ENCODE data around the gene DTNA. TPM values are rescaled to one million over a fixed set of nuclear protein-coding genes. Genes with fewer than 3 reads are reported as not detected.
A peak's percentile ranks its signal among the peaks of the same experiment; 100 is the strongest.

The DTNA gene
- total RNA-seq, 1 experiment from 2014 or later: not detected

- H3F3A ChIP-seq (ENCODE audit: insufficient read depth, low read depth): no peaks in the 10 kb centered on the region
- H3K36me3 ChIP-seq (ENCODE audit: low read depth): no peaks in the 10 kb centered on the region
- BruUV-seq (replicated peaks): no TSS peak
- no peak overlapping the region for H3K4me2 ChIP-seq
- no peaks in the 10 kb centered on the region for H3K79me2 ChIP-seq (ENCODE audit: low read depth)
- no peak overlapping the region for H3K4me3 ChIP-seq
- H3K27ac ChIP-seq: no peak overlapping the region
- no peaks in the 10 kb centered on the region for H3K9me3 ChIP-seq (ENCODE audit: insufficient read depth, low read depth)
- intact Hi-C loops (cut with micrococcal nuclease; ENCODE audit: unreplicated experiment): no loop called here
- TF ChIP-seq EZH2 (IDR thresholded peaks at IDR 0.05; ENCODE audit: low read depth): no peak
- H3K27me3 ChIP-seq (ENCODE audit: insufficient read depth, low read depth): no peaks in the 10 kb centered on the region
- POLR2A ChIA-PET (ENCODE audit: unreplicated experiment): no interaction called here
- no peaks in the 10 kb centered on the region for H3K4me1 ChIP-seq (replicated peaks; ENCODE audit: insufficient read depth)
- no peak for DNase-seq
- no peaks in the 10 kb centered on the region for H3K9me2 ChIP-seq (ENCODE audit: insufficient read depth)
- no peaks in the 10 kb centered on the region for H4K20me1 ChIP-seq (ENCODE audit: insufficient read depth)
- H2AFZ ChIP-seq: no peak overlapping the region
- CTCF ChIA-PET: no interaction called here
Observed at GRCh38 chr18:34821669-34822210, 111.6 kb downstream of the DTNA start.

- Histone ChIP-seq H4K20me1 (ENCODE audit: insufficient read depth) (no peaks in the 10 kb centered on the region), H3K4me2 (no peak overlapping the region; the same call in 1 of the 2 replicates), H3K4me3 (no peak overlapping the region), H3K79me2 (ENCODE audit: low read depth) (no peaks in the 10 kb centered on the region), H3K36me3 (ENCODE audit: low read depth) (no peaks in the 10 kb centered on the region), H3K4me1 (replicated peaks; ENCODE audit: insufficient read depth) (peaks cover 4% of the 10 kb centered on the region; the same call in 1 of the 2 replicates), H3K27ac (no peak overlapping the region), H2AFZ (no peak overlapping the region), H3F3A (ENCODE audit: insufficient read depth, low read depth) (no peaks in the 10 kb centered on the region), H3K9me2 (ENCODE audit: insufficient read depth) (no peaks in the 10 kb centered on the region), H3K27me3 (ENCODE audit: insufficient read depth, low read depth) (no peaks in the 10 kb centered on the region), H3K9me3 (ENCODE audit: insufficient read depth, low read depth) (no peaks in the 10 kb centered on the region)
- ChIA-PET POLR2A (ENCODE audit: unreplicated experiment) (no interaction called here), CTCF (no interaction called here)
- no peak for TF ChIP-seq EZH2 (IDR thresholded peaks at IDR 0.05; ENCODE audit: low read depth)
- TF ChIP-seq CTCF (conservative IDR thresholded peaks at IDR 0.05): no peak
- intact Hi-C loops (cut with micrococcal nuclease; ENCODE audit: unreplicated experiment): no loop called here
- DNase-seq: peak in 1 of 2 experiments; percentile 37
- no TSS peak for BruUV-seq (replicated peaks)
Observed at GRCh38 chr18:34828093-34828492, 118.0 kb downstream of the DTNA start.

GRCh38 chr18:34834897-34835296 is 124.8 kb downstream of the DTNA start:
- H3K27ac ChIP-seq: no peak overlapping the region
- no peaks in the 10 kb centered on the region for H3K27me3 ChIP-seq (ENCODE audit: insufficient read depth, low read depth)
- POLR2A ChIA-PET (ENCODE audit: unreplicated experiment): no interaction called here
- H3K9me2 ChIP-seq (ENCODE audit: insufficient read depth): no peaks in the 10 kb centered on the region
- no peak for DNase-seq
- no TSS peak for BruUV-seq (replicated peaks)
- no peaks in the 10 kb centered on the region for H3K79me2 ChIP-seq (ENCODE audit: low read depth)
- no peak for TF ChIP-seq CTCF (conservative IDR thresholded peaks at IDR 0.05)
- no peak overlapping the region for H3K4me3 ChIP-seq
- no peak overlapping the region for H2AFZ ChIP-seq
- H3K4me2 ChIP-seq: no peak overlapping the region
- CTCF ChIA-PET: no interaction called here
- no peaks in the 10 kb centered on the region for H3F3A ChIP-seq (ENCODE audit: insufficient read depth, low read depth)
- H4K20me1 ChIP-seq (ENCODE audit: insufficient read depth): no peaks in the 10 kb centered on the region
- intact Hi-C loops (cut with micrococcal nuclease; ENCODE audit: unreplicated experiment): no loop called here
- no peaks in the 10 kb centered on the region for H3K9me3 ChIP-seq (ENCODE audit: insufficient read depth, low read depth)
- no peaks in the 10 kb centered on the region for H3K4me1 ChIP-seq (replicated peaks; ENCODE audit: insufficient read depth)
- H3K36me3 ChIP-seq (ENCODE audit: low read depth): no peaks in the 10 kb centered on the region

- TF ChIP-seq EZH2 (IDR thresholded peaks at IDR 0.05; ENCODE audit: low read depth) (no peak), CTCF (conservative IDR thresholded peaks at IDR 0.05) (no peak)
- H3K79me2 ChIP-seq (ENCODE audit: low read depth): no peaks in the 10 kb centered on the region
- no peaks in the 10 kb centered on the region for H3K27me3 ChIP-seq (ENCODE audit: insufficient read depth, low read depth)
- no peaks in the 10 kb centered on the region for H3K9me3 ChIP-seq (ENCODE audit: insufficient read depth, low read depth)
- no peak overlapping the region for H3K4me2 ChIP-seq
- no TSS peak for BruUV-seq (replicated peaks)
- DNase-seq: no peak
- H3K9me2 ChIP-seq (ENCODE audit: insufficient read depth): no peaks in the 10 kb centered on the region
- no peak overlapping the region for H2AFZ ChIP-seq
- intact Hi-C loops (cut with micrococcal nuclease; ENCODE audit: unreplicated experiment): no loop called here
- no peaks in the 10 kb centered on the region for H4K20me1 ChIP-seq (ENCODE audit: insufficient read depth)
- H3K36me3 ChIP-seq (ENCODE audit: low read depth): no peaks in the 10 kb centered on the region
- ChIA-PET POLR2A (ENCODE audit: unreplicated experiment) (no interaction called here), CTCF (no interaction called here)
- no peak overlapping the region for H3K4me3 ChIP-seq
- H3K27ac ChIP-seq: no peak overlapping the region
- no peaks in the 10 kb centered on the region for H3K4me1 ChIP-seq (replicated peaks; ENCODE audit: insufficient read depth)
- H3F3A ChIP-seq (ENCODE audit: insufficient read depth, low read depth): no peaks in the 10 kb centered on the region
Observed at GRCh38 chr18:34835466-34835865, 125.4 kb downstream of the DTNA start.
